RKO (cell line): ENCODE measurements around the gene SLC4A1.
A peak's percentile ranks its signal among the peaks of the same experiment; 100 is the strongest.
"Not testable (repeated sequence)": the region's sequence is repeated elsewhere in the genome, so short reads cannot be mapped to it uniquely, and the experiment has no call there.

Source experiments
- DNase-seq: peaks from one replicate; pipeline ENCODE4 v3.0.0-alpha.2; 2016; ENCODE audit warnings: low spot score

The SLC4A1 gene

GRCh38 chr17:44256671-44257070 is 11.3 kb downstream of the SLC4A1 start:
- DNase-seq: no peak

- DNase-seq: no peak
Measured at GRCh38 chr17:44255915-44256314, 12.0 kb downstream of the SLC4A1 start.

- no peak for DNase-seq
Measured at GRCh38 chr17:44254361-44255095, 13.4 kb downstream of the SLC4A1 start.

GRCh38 chr17:44253006-44253405 is 14.9 kb downstream of the SLC4A1 start:
- DNase-seq: no peak

GRCh38 chr17:44251062-44251461 is 16.9 kb downstream of the SLC4A1 start:
- no peak for DNase-seq

GRCh38 chr17:44249501-44250246 is 18.3 kb downstream of the SLC4A1 start:
- no peak for DNase-seq

- no peak for DNase-seq
Measured at GRCh38 chr17:44247876-44248736, 19.8 kb downstream of the SLC4A1 start.

GRCh38 chr17:44247440-44247841 is 20.5 kb downstream of the SLC4A1 start:
- no peak for DNase-seq

GRCh38 chr17:44241106-44241624 is 26.8 kb downstream of the SLC4A1 start:
- DNase-seq: no peak

GRCh38 chr17:44237886-44238285 is 30.0 kb downstream of the SLC4A1 start:
- not testable (repeated sequence) for DNase-seq

GRCh38 chr17:44236444-44236991 is 31.4 kb downstream of the SLC4A1 start:
- DNase-seq: peak; percentile 16

GRCh38 chr17:44235583-44235936 is 32.4 kb downstream of the SLC4A1 start:
- DNase-seq: peak; percentile 88

GRCh38 chr17:44233582-44233981 is 34.4 kb downstream of the SLC4A1 start:
- no peak for DNase-seq

GRCh38 chr17:44232061-44232460 is 35.9 kb downstream of the SLC4A1 start:
- DNase-seq: no peak

- no peak for DNase-seq
Measured at GRCh38 chr17:44230140-44230539, 37.8 kb downstream of the SLC4A1 start.

- no peak for DNase-seq
Measured at GRCh38 chr17:44229090-44229489, 38.8 kb downstream of the SLC4A1 start.

GRCh38 chr17:44223541-44224071 is 44.3 kb downstream of the SLC4A1 start:
- no peak for DNase-seq

- peak; percentile 88 for DNase-seq
Measured at GRCh38 chr17:44222112-44222869, 45.6 kb downstream of the SLC4A1 start.

- DNase-seq: no peak
Measured at GRCh38 chr17:44221862-44222111, 46.1 kb downstream of the SLC4A1 start.

- peak; percentile 84 for DNase-seq
Measured at GRCh38 chr17:44221084-44221861, 46.7 kb downstream of the SLC4A1 start.
